GM12872 (cell line): Measurements from ENCODE around the gene OSER1.

ENCODE experiments used
- CTCF ChIP-seq: IDR thresholded peaks from 3 replicates; pipeline ENCODE4 v1.5.1; 2011; ENCODE audit warnings: low read depth, mild to moderate bottlenecking, low read length, moderate library complexity; ENCODE audit not compliant: insufficient read depth

OSER1 gene

GRCh38 chr20:44157061-44157460 lies 53.5 kb downstream of the OSER1 start:
- TF ChIP-seq CTCF: no peak

- no peak for TF ChIP-seq CTCF
These were observed 56.0 kb downstream of the OSER1 start for GRCh38 chr20:44154521-44155001.

- TF ChIP-seq CTCF: no peak
These were observed 56.9 kb downstream of the OSER1 start for GRCh38 chr20:44153636-44154043.

GRCh38 chr20:44151621-44152416 lies 58.8 kb downstream of the OSER1 start:
- TF ChIP-seq CTCF: no peak

GRCh38 chr20:44146272-44146671 lies 64.3 kb downstream of the OSER1 start:
- TF ChIP-seq CTCF: no peak
